Peyer's patch (tissue), 4 donors: Measurements from ENCODE around the gene FDXR. TPM values are rescaled to one million over a fixed set of nuclear protein-coding genes. Genes with fewer than 3 reads are reported as not detected.

ENCODE experiments used
- DNase-seq, 3 donors: peaks; one replicate each; pipeline ENCODE4 v3.0.0-alpha.2; 2017 to 2019
- H3K27ac ChIP-seq, 4 donors: fragments of 200-600 bp; sonication (generic); one replicate each; pipeline ENCODE4 v1.5.1; 2016 to 2019
- H3K27me3 ChIP-seq, 2 donors: fragments of 200-600 bp; sonication (generic); one replicate each; pipeline ENCODE4 v1.5.1; 2019
- H3K36me3 ChIP-seq, 3 donors: fragments of 200-600 bp; sonication (generic); one replicate each; pipeline ENCODE4 v1.5.1; 2016 to 2019
- H3K4me1 ChIP-seq, 4 donors: fragments of 200-600 bp; sonication (generic); one replicate each; pipeline ENCODE4 v1.5.1; 2016 to 2019
- H3K4me3 ChIP-seq, 4 donors: fragments of 200-600 bp; sonication (generic); 1 replicate in 3 of 4; 2 replicates in 1 of 4; pipeline ENCODE4 v1.5.1; 2016 to 2019; ENCODE audit warnings: mild to moderate bottlenecking in 1 of 4
- H3K9me3 ChIP-seq, 4 donors: fragments of 200-600 bp; sonication (generic); one replicate each; pipeline ENCODE4 v1.5.1; 2016 to 2019; ENCODE audit warnings: mild to moderate bottlenecking in 1 of 4
- POLR2A ChIP-seq, 2 donors: fragments of 450-650 bp; IDR thresholded peaks; one replicate each; pipeline ENCODE4 v1.5.1; 2017; ENCODE audit warnings: antibody characterized with exemption in 2 of 2, mild to moderate bottlenecking in 2 of 2, moderate library complexity in 2 of 2
- total RNA-seq, 4 donors: library from RNA; depleted of rRNA; stranded (reverse); fragments of >200 nt; gene quantifications; one replicate each; pipeline ENCODE4 v1.1.0, GENCODE V29; 2016
- TF ChIP-seq, protein P1 (sequence below), 6 experiments: fragments of 450-650 bp in 4 of 6; fragments of 200-600 bp in 2 of 6; sonication (generic) in 1 of 6; IDR thresholded peaks; one replicate each; pipeline ENCODE4 v1.5.1; 2017 to 2019; ENCODE audit warnings: antibody characterized with exemption in 6 of 6, mild to moderate bottlenecking in 3 of 6, moderate library complexity in 1 of 6

Gene FDXR
- total RNA-seq, 4 donors from 2014 or later: 1.7 to 16.1 (median 13.1) TPM

GRCh38 chr17:74865504-74866197 lies 7.1 kb downstream of the FDXR start:
- no peak for DNase-seq

DNA sequence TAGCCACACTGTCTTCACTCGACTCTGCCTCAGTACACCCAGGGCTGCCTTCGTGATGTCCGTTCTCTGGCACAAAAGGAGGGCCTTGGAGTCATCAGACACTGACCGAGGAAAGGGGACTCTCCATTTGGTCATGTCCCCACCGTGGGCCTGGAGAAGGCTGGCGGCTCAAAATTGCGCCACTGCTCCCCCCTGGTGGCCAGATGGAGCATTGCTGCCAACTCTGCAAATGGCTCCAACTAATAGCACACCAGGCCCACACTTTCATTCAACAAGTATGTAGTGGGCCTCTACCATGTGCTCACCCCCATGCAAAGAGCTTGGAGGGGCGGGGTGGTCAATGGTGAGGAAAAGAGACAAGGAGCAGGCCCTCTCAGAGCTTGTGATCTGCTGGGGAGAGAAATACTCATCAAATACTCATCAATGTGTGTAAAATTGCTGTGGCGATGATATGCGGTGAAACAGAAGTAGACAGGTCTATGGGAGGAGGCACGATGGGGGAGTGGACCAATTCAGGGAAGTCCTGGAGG lies 7.9 kb downstream of the FDXR start:
- peak; percentile 64 to 90 (median 85) for DNase-seq
- H3K27ac ChIP-seq: no peak overlapping the region
- H3K36me3 ChIP-seq: no peaks in the 10 kb centered on the region
- no peak overlapping the region for H3K4me3 ChIP-seq
- H3K27me3 ChIP-seq: peaks cover 3 to 21% of the 10 kb centered on the region in 2 donors
- no peaks in the 10 kb centered on the region for H3K9me3 ChIP-seq
- peaks cover 13 to 27% (median 22%) of the 10 kb centered on the region in 4 donors for H3K4me1 ChIP-seq
- no peak for TF ChIP-seq POLR2A (IDR thresholded peaks at IDR 0.05)
- TF ChIP-seq, protein P1, sequence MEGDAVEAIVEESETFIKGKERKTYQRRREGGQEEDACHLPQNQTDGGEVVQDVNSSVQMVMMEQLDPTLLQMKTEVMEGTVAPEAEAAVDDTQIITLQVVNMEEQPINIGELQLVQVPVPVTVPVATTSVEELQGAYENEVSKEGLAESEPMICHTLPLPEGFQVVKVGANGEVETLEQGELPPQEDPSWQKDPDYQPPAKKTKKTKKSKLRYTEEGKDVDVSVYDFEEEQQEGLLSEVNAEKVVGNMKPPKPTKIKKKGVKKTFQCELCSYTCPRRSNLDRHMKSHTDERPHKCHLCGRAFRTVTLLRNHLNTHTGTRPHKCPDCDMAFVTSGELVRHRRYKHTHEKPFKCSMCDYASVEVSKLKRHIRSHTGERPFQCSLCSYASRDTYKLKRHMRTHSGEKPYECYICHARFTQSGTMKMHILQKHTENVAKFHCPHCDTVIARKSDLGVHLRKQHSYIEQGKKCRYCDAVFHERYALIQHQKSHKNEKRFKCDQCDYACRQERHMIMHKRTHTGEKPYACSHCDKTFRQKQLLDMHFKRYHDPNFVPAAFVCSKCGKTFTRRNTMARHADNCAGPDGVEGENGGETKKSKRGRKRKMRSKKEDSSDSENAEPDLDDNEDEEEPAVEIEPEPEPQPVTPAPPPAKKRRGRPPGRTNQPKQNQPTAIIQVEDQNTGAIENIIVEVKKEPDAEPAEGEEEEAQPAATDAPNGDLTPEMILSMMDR (IDR thresholded peaks at IDR 0.05): peak; percentile 93 to 98 (median 96)

More at GRCh38 chr17:74865504-74866197, 7.1 kb downstream of the FDXR start:
- H3K27ac ChIP-seq: no peak overlapping the region
- H3K9me3 ChIP-seq: no peaks in the 10 kb centered on the region
- peaks cover 0 to 14% of the 10 kb centered on the region in 2 donors for H3K27me3 ChIP-seq
- H3K4me1 ChIP-seq: peaks cover 13 to 20% (median 15%) of the 10 kb centered on the region in 4 donors
- H3K4me3 ChIP-seq: no peak overlapping the region
- no peak for TF ChIP-seq POLR2A (IDR thresholded peaks at IDR 0.05)
- TF ChIP-seq, protein P1 (IDR thresholded peaks at IDR 0.05): no peak
- H3K36me3 ChIP-seq: no peaks in the 10 kb centered on the region

GRCh38 chr17:74864297-74864865 lies 8.4 kb downstream of the FDXR start:
- peaks cover 3 to 26% of the 10 kb centered on the region in 2 donors for H3K27me3 ChIP-seq
- no peak for DNase-seq
- TF ChIP-seq, protein P1 (IDR thresholded peaks at IDR 0.05): no peak
- TF ChIP-seq POLR2A (IDR thresholded peaks at IDR 0.05): no peak
- H3K27ac ChIP-seq: no peak overlapping the region
- H3K9me3 ChIP-seq: no peaks in the 10 kb centered on the region
- H3K36me3 ChIP-seq: no peaks in the 10 kb centered on the region
- peaks cover 13 to 33% (median 26%) of the 10 kb centered on the region in 4 donors for H3K4me1 ChIP-seq
- no peak overlapping the region for H3K4me3 ChIP-seq

- Histone ChIP-seq H3K27ac (no peak overlapping the region), H3K4me1 (peaks cover 13 to 35% (median 27%) of the 10 kb centered on the region in 4 donors), H3K9me3 (no peaks in the 10 kb centered on the region), H3K4me3 (no peak overlapping the region), H3K36me3 (no peaks in the 10 kb centered on the region), H3K27me3 (peaks cover 3 to 33% of the 10 kb centered on the region in 2 donors)
- DNase-seq: no peak
- TF ChIP-seq POLR2A (IDR thresholded peaks at IDR 0.05): no peak
- TF ChIP-seq, protein P1 (IDR thresholded peaks at IDR 0.05): no peak
Observed at GRCh38 chr17:74863420-74864296, 9.1 kb downstream of the FDXR start.

DNA sequence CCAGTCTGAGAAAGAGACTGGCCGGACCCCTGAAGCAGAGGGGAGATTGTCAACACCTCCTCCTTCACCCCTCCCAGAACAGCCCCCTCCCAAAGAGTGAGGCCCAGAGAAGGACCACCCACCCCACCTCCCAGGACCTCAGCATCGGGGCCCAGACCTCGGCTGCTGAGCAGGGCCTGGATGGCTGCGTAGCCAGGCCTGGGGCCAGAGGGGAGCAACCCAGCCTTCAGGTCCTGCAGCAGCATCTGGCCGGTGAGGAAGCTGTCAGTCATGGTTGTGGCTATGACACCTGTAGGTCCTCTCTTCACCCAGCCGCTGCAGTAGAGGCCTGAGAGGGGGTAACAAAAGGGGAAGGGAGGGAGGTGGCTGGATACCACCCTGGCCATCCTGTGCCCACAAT lies 9.9 kb downstream of the FDXR start:
- peaks cover 13 to 35% (median 27%) of the 10 kb centered on the region in 4 donors for H3K4me1 ChIP-seq
- H3K9me3 ChIP-seq: no peaks in the 10 kb centered on the region
- H3K27ac ChIP-seq: no peak overlapping the region
- H3K36me3 ChIP-seq: no peaks in the 10 kb centered on the region
- no peak overlapping the region for H3K4me3 ChIP-seq
- peaks cover 3 to 37% of the 10 kb centered on the region in 2 donors for H3K27me3 ChIP-seq
- no peak for DNase-seq
- TF ChIP-seq, protein P1 (IDR thresholded peaks at IDR 0.05): no peak
- TF ChIP-seq POLR2A (IDR thresholded peaks at IDR 0.05): no peak
